Measurements from ENCODE around the gene OR2V1.

- no peak for TF ChIP-seq CTCF (IDR thresholded peaks at IDR 0.05)
- TF ChIP-seq POLR2A (IDR thresholded peaks at IDR 0.05): no peak
Measured at GRCh38 chr5:181121675-181122561, 9.1 kb downstream of the OR2V1 start.

Measured in uterus (tissue), 2 donors.